Duodenal mucosa (tissue), 2 donors: Measurements from ENCODE around the gene ELMO1.

Experiments used
- H3K27ac ChIP-seq: one replicate; pipeline ENCODE4 v1.7.0; 2013; ENCODE audit warnings: low read depth, low read length
- H3K27me3 ChIP-seq, 2 donors: one replicate each; pipeline ENCODE4 v1.7.0; 2013; ENCODE audit warnings: low read length in 2 of 2, control low read depth in 1 of 2; ENCODE audit not compliant: insufficient read depth in 2 of 2, control insufficient read depth in 1 of 2
- H3K36me3 ChIP-seq, 2 donors: one replicate each; pipeline ENCODE4 v1.7.0; 2013; ENCODE audit warnings: low read length in 2 of 2, control low read depth in 1 of 2; ENCODE audit not compliant: insufficient read depth in 2 of 2, control insufficient read depth in 1 of 2
- H3K4me1 ChIP-seq, 2 donors: one replicate each; pipeline ENCODE4 v1.7.0; 2013; ENCODE audit warnings: low read length in 2 of 2, control low read depth in 1 of 2; ENCODE audit not compliant: insufficient read depth in 2 of 2, control insufficient read depth in 1 of 2
- H3K4me3 ChIP-seq, 2 donors: one replicate each; pipeline ENCODE4 v1.7.0; 2013; ENCODE audit warnings: low read length in 2 of 2, low read depth in 1 of 2
- H3K9ac ChIP-seq, 2 donors: one replicate each; pipeline ENCODE4 v1.7.0; 2013; ENCODE audit warnings: low read length in 2 of 2, low read depth in 1 of 2
- H3K9me3 ChIP-seq, 2 donors: one replicate each; pipeline ENCODE4 v1.7.0; 2013; ENCODE audit warnings: low read length in 2 of 2, control low read depth in 1 of 2; ENCODE audit not compliant: control insufficient read depth in 1 of 2

ELMO1 gene, protein sequence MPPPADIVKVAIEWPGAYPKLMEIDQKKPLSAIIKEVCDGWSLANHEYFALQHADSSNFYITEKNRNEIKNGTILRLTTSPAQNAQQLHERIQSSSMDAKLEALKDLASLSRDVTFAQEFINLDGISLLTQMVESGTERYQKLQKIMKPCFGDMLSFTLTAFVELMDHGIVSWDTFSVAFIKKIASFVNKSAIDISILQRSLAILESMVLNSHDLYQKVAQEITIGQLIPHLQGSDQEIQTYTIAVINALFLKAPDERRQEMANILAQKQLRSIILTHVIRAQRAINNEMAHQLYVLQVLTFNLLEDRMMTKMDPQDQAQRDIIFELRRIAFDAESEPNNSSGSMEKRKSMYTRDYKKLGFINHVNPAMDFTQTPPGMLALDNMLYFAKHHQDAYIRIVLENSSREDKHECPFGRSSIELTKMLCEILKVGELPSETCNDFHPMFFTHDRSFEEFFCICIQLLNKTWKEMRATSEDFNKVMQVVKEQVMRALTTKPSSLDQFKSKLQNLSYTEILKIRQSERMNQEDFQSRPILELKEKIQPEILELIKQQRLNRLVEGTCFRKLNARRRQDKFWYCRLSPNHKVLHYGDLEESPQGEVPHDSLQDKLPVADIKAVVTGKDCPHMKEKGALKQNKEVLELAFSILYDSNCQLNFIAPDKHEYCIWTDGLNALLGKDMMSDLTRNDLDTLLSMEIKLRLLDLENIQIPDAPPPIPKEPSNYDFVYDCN

DNA sequence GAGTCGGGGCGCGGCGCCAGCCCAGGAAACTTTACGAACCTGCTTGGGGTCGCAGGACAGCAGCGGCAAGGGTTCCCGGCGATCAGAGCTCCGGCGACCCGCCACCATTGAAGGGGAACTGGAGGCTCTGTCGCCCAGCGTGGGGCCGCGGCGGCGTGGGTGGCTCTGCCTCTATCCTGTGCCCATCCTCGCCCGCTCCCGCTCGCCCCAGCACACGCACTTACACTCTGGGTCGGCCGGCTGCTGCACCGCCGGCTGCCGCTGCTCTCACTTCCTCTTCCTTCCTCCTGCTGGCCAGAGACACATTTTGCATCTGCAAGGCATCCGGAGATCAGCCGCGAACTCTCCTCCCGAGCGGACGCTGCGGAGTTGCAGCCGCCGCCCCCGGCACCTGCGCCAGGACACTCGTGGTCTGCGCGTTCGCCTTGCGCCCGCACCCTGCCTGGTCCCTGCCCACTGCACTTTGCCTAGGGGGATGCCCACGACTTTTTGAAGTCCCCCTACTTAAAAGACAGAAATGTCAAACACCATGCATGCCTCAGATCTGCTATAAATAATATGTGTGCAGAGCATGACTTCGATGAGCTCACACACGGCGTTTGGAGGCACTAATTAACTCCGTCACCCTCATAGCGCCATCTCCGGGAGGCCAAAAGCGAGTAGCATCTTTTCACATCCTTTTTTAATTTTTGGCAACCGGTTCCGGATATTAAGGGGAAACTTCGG is at the start of gene ELMO1:
Gene ELMO1, minus strand, starts transcription at position 229 of the 726 bp plus-strand sequence. CDS start 106,174 bp downstream, outside the sequence.
- Histone ChIP-seq H3K27me3 (peaks cover 0 to 5% of the 10 kb centered on the region in 2 donors), H3K27ac (peak within 1 kb of the TSS; percentile 85), H3K9ac (peak within 1 kb of the TSS; percentile 50 to 69), H3K36me3 (no peaks in the 10 kb centered on the region), H3K9me3 (no peaks in the 10 kb centered on the region), H3K4me1 (peaks cover 4 to 8% of the 10 kb centered on the region in 2 donors), H3K4me3 (peak within 1 kb of the TSS; percentile 65 to 79)

- H3K36me3 ChIP-seq, result no peaks in the 10 kb centered on the region
- no peaks in the 10 kb centered on the region for H3K27me3 ChIP-seq
- no peak overlapping the region for H3K4me3 ChIP-seq
- no peak overlapping the region for H3K9ac ChIP-seq
- no peaks in the 10 kb centered on the region for H3K4me1 ChIP-seq
- no peaks in the 10 kb centered on the region for H3K9me3 ChIP-seq
- no peak overlapping the region for H3K27ac ChIP-seq
Measured at GRCh38 chr7:37497576-37497975, 48.9 kb upstream of the ELMO1 start.

DNA sequence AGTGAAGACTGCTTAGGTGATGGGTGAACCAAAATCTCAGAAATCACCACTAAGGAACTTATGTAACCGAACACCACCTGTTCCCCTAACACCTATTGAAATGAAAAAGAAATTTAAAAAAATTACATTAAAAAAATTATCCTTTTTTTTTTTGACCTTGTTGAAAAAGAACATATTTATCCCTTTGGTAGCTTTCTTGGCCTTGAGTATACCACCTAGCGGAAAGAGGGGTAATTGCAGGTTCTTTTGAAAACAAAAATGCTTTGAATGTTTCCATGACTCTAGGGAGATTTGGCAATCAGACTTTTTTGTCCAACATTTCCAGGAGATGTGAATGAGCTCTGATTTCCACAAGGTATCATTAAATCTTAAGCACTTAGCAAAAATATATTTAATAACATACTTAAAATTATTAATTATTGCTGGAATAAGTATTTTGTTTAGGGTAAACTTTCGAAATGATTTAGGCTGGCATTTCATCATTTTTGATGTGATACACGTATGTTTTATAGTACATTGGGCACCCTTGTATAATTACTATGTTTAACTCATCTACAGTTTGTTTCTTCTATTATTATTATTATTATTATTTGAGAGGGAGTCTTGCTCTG is 47.0 kb upstream of the ELMO1 start:
- no peak overlapping the region for H3K9ac ChIP-seq
- no peaks in the 10 kb centered on the region for H3K9me3 ChIP-seq
- no peaks in the 10 kb centered on the region for H3K4me1 ChIP-seq
- H3K4me3 ChIP-seq, result no peak overlapping the region
- no peak overlapping the region for H3K27ac ChIP-seq
- no peaks in the 10 kb centered on the region for H3K36me3 ChIP-seq
- no peaks in the 10 kb centered on the region for H3K27me3 ChIP-seq

DNA sequence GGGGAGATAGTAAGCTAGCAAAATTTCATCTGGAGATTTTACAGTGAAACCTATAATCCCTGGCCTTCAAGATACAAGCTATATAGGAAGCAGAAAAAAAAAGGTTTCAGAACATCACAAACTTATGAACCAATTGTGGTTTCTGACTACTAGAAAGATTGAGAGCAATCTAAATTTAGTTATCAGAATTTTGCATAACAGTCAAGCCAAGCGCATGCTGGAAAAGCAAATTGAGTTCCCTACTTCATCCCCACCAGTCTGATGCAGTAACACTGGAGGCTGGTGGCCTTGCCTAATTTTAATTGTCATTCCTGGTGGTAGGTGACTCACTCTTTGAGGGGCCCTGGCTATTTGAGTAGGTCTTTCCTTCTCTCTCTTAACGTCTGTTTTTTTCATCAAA is 46.3 kb upstream of the ELMO1 start:
- H3K9me3 ChIP-seq, result no peaks in the 10 kb centered on the region
- no peak overlapping the region for H3K9ac ChIP-seq
- H3K4me3 ChIP-seq, result no peak overlapping the region
- no peaks in the 10 kb centered on the region for H3K36me3 ChIP-seq
- H3K4me1 ChIP-seq, result no peaks in the 10 kb centered on the region
- H3K27me3 ChIP-seq, result no peaks in the 10 kb centered on the region
- H3K27ac ChIP-seq, result no peak overlapping the region

GRCh38 chr7:37493810-37494209 is 45.1 kb upstream of the ELMO1 start:
- no peaks in the 10 kb centered on the region for H3K4me1 ChIP-seq
- H3K9me3 ChIP-seq, result no peaks in the 10 kb centered on the region
- no peaks in the 10 kb centered on the region for H3K36me3 ChIP-seq
- H3K9ac ChIP-seq, result no peak overlapping the region
- H3K4me3 ChIP-seq, result no peak overlapping the region
- H3K27ac ChIP-seq, result no peak overlapping the region
- no peaks in the 10 kb centered on the region for H3K27me3 ChIP-seq

- H3K27ac ChIP-seq, result no peak overlapping the region
- peaks cover 0 to 7% of the 10 kb centered on the region in 2 donors for H3K9me3 ChIP-seq
- H3K4me1 ChIP-seq, result no peaks in the 10 kb centered on the region
- H3K9ac ChIP-seq, result no peak overlapping the region
- no peaks in the 10 kb centered on the region for H3K27me3 ChIP-seq
- no peaks in the 10 kb centered on the region for H3K36me3 ChIP-seq
- H3K4me3 ChIP-seq, result no peak overlapping the region
Measured at GRCh38 chr7:37493123-37493522, 44.5 kb upstream of the ELMO1 start.

GRCh38 chr7:37491919-37492694 is 43.4 kb upstream of the ELMO1 start:
- H3K27ac ChIP-seq, result no peak overlapping the region

DNA sequence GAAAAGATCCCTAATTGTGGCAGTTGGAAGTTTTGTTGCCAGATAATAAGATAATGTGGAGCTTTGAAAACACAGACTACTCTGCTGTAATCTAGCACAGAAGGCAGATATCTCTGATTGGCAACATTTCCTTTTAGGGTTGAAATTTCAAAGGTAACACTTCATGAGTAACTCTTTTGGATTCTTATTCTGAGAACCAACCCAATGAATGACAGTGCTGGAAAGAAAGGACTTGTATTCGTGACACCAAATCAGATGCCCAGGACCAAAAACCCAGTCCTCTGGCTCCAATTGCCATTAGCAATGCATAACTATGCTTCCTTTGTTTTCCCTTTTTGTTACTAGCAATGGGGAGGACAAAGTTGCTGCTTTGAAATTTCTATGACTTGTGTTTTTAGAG is 41.0 kb upstream of the ELMO1 start:
- Histone ChIP-seq H3K4me3 (no peak overlapping the region), H3K4me1 (no peaks in the 10 kb centered on the region), H3K9ac (no peak overlapping the region), H3K36me3 (no peaks in the 10 kb centered on the region), H3K27me3 (no peaks in the 10 kb centered on the region), H3K27ac (no peak overlapping the region), H3K9me3 (peaks cover 0 to 15% of the 10 kb centered on the region in 2 donors)

More at GRCh38 chr7:37491919-37492694, 43.4 kb upstream of the ELMO1 start:
- Histone ChIP-seq H3K9me3 (peaks cover 0 to 14% of the 10 kb centered on the region in 2 donors), H3K4me1 (no peaks in the 10 kb centered on the region), H3K36me3 (no peaks in the 10 kb centered on the region), H3K4me3 (no peak overlapping the region), H3K9ac (no peak overlapping the region), H3K27me3 (no peaks in the 10 kb centered on the region)

DNA sequence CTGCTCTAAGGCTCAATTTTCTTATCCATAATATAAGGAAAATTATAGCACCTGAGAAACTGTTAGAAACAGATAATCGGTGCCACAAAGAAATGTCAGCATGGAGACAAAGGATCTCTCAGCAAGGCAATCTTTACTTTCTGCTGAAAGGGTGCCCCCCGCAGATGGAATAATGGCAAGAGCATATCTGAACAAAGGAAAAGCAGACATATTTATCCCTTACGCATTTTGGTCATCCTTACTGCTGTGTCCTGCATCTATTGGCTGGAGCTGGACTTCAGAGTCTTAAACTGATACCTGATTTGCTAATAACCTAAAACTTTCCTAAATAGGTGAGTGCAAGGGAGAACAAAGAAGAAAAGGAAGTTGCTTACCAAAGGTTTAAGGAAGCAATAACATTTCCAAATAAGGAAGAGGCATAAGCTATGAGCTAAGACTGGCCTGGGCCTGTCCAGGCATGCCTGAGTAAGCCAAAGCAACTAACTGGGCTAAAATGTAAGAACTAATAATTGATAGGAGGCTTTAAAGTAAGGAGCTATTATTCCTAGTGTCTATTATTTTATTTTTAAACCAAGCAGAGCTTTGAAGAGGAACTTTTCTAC is 39.6 kb upstream of the ELMO1 start:
- Histone ChIP-seq H3K9me3 (peaks cover 0 to 15% of the 10 kb centered on the region in 2 donors), H3K9ac (no peak overlapping the region), H3K4me1 (no peaks in the 10 kb centered on the region), H3K27ac (no peak overlapping the region), H3K27me3 (no peaks in the 10 kb centered on the region), H3K36me3 (no peaks in the 10 kb centered on the region), H3K4me3 (no peak overlapping the region)
